GM12873 (cell line): ENCODE data around the gene DPYSL3.

Source experiments
- TF ChIP-seq, protein P1 (sequence below): IDR thresholded peaks from 2 replicates; pipeline ENCODE4 v1.5.1; 2012; ENCODE audit warnings: low read depth, mild to moderate bottlenecking, moderate library complexity, low read length, control low read depth; ENCODE audit not compliant: insufficient read depth; ENCODE audit errors: missing control alignments

DPYSL3 gene

GRCh38 chr5:147551677-147552076, 41.8 kb upstream of the DPYSL3 start:
- TF ChIP-seq, protein P1, sequence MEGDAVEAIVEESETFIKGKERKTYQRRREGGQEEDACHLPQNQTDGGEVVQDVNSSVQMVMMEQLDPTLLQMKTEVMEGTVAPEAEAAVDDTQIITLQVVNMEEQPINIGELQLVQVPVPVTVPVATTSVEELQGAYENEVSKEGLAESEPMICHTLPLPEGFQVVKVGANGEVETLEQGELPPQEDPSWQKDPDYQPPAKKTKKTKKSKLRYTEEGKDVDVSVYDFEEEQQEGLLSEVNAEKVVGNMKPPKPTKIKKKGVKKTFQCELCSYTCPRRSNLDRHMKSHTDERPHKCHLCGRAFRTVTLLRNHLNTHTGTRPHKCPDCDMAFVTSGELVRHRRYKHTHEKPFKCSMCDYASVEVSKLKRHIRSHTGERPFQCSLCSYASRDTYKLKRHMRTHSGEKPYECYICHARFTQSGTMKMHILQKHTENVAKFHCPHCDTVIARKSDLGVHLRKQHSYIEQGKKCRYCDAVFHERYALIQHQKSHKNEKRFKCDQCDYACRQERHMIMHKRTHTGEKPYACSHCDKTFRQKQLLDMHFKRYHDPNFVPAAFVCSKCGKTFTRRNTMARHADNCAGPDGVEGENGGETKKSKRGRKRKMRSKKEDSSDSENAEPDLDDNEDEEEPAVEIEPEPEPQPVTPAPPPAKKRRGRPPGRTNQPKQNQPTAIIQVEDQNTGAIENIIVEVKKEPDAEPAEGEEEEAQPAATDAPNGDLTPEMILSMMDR, result no peak

- TF ChIP-seq, protein P1, result no peak
Observed at GRCh38 chr5:147547730-147548129, 37.9 kb upstream of the DPYSL3 start.

DNA sequence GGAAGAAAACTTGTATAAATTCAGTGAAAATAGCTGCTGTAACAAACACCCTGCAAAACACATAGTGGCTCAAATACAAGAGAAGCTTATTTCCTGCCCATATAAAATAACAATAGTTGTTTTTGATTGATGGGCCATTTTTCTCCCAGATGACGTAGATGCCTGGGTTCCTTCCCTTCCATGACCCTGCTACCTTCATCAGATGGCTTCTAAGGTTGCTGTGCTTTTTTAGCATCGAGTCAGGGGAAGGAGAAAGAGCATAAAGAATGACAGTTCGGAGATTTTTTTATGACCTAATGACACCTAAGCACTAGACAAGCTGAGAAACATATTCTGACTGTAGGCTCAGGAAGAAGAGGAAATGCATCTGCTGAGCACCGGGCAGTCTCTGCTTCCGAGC, 34.7 kb upstream of the DPYSL3 start:
- TF ChIP-seq, protein P1, result no peak

DNA sequence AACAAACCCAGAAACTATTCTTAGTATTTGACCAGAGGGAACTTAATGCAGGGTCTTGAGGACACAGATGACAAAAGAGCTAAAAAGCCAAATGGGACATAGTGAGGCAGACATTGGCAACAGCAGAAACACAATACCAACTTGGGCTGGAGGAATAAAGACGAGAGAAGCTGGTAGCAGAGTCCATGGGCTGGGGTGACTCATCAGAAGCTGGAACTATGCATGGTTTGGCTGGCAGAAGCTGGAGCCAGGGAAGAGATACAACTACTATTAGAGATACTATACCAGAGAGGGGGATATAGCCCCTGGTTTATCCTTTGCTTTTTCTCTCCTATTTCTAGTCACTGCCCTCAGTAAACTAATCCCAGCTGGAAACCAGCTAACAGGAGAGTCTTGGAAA, 29.2 kb upstream of the DPYSL3 start:
- TF ChIP-seq, protein P1, result no peak

DNA sequence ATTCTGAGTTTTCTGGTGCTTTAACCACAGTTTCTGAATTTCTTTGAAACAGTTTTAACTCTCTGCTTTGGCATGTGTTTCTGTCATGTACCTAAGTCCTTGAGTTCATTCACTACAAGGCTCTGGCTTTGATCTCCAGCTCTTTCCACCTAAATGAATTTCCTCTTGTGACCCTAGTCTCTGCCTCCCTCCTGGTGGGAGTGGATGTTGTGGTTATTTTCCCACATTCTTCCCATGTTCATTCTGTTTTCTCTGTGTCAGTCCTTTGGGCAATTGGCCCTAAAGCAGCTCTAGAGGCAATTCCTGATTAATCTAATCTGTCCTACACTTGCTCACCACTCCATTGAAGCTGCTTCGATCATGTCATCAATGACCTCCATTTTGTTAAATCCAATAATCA, 28.4 kb upstream of the DPYSL3 start:
- TF ChIP-seq, protein P1, result no peak

DNA sequence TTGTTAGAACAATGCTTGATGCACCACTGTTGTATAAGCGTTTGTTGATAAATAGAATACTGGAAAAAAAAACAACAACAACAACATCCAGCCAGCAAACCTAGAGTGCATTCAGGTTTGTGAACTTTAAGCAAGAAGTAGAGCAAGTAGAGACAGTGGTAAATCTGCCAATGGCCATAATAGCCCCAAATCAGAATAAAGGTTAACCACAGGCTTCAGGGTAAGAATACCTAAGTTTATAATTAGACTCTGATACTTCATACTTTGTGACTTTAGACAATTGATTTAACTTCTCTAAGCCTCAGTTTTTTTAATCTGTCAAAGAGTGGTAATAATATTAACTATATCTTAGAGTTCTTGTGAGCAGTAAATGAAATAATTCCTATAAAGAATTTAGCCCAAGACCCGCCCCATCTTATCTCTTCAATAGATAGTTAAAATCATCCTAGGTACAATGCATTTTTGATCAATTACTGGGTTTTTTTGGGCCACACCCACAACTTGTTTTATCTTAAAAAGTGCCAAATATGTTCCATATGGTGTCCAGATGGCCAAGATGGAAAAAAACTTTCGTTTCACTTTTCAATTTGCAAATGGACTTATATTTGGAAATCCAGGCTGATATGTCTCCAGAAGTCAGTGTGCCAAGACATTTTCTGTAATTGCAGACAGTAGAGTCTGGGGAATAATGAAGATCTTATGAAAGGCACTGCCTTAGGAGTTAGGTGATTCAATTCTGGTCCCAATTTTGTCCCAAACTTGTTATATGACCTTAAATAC, 24.5 kb upstream of the DPYSL3 start:
- TF ChIP-seq, protein P1, result no peak

GRCh38 chr5:147532156-147532555, 22.3 kb upstream of the DPYSL3 start:
- TF ChIP-seq, protein P1, result no peak
